Renal pelvis (tissue), 12 donors: Measurements from ENCODE around the gene TMEM242. TPM values are rescaled to one million over a fixed set of nuclear protein-coding genes. Genes with fewer than 3 reads are reported as not detected.
A peak's percentile ranks its signal among the peaks of the same experiment; 100 is the strongest.
"Not testable (repeated sequence)": the region's sequence is repeated elsewhere in the genome, so short reads cannot be mapped to it uniquely, and the experiment has no call there.

ENCODE experiments used
- DNase-seq: peaks from one replicate; pipeline ENCODE4 v3.0.0-alpha.2; 2013
- long read RNA-seq, 16 experiments: transcript quantifications; one replicate each; lab custom pipeline, GENCODE V29; 2026
- polyA plus RNA-seq, 3 donors: library from polyadenylated mRNA; unstranded; fragments of 120-200 nt; gene quantifications; one replicate each; pipeline ENCODE4 v1.2.1, GENCODE V29; 2013; ENCODE audit not compliant: insufficient read length in 3 of 3

Gene TMEM242
- 10 to 100 TPM; 12.2 to 13.9 (median 13.8) TPM for polyA plus RNA-seq
- long read RNA-seq, donor 1, full-length matches to known transcripts: 16 of 24 reads
- long read RNA-seq, donor 1, partial matches to known transcripts: 8 of 24 reads
- long read RNA-seq, donor 1, other reads (novel, unspliced or antisense): 0 of 24 reads
- long read RNA-seq, donor 2, full-length matches to known transcripts: 21 of 31 reads
- long read RNA-seq, donor 2, partial matches to known transcripts: 10 of 31 reads
- long read RNA-seq, donor 2, other reads (novel, unspliced or antisense): 0 of 31 reads
- long read RNA-seq, donor 3, full-length matches to known transcripts: 18 of 26 reads
- long read RNA-seq, donor 3, partial matches to known transcripts: 8 of 26 reads
- long read RNA-seq, donor 3, other reads (novel, unspliced or antisense): 0 of 26 reads
- long read RNA-seq, donor 4, full-length matches to known transcripts: 22 of 31 reads
- long read RNA-seq, donor 4, partial matches to known transcripts: 9 of 31 reads
- long read RNA-seq, donor 4, other reads (novel, unspliced or antisense): 0 of 31 reads
- long read RNA-seq, donor 5, full-length matches to known transcripts: 5 of 16 reads
- long read RNA-seq, donor 5, partial matches to known transcripts: 11 of 16 reads
- long read RNA-seq, donor 5, other reads (novel, unspliced or antisense): 0 of 16 reads
- long read RNA-seq, donor 6, full-length matches to known transcripts: 15 of 15 reads
- long read RNA-seq, donor 6, partial matches to known transcripts: 0 of 15 reads
- long read RNA-seq, donor 6, other reads (novel, unspliced or antisense): 0 of 15 reads
- long read RNA-seq, donor 7, full-length matches to known transcripts: 20 of 30 reads
- long read RNA-seq, donor 7, partial matches to known transcripts: 10 of 30 reads
- long read RNA-seq, donor 7, other reads (novel, unspliced or antisense): 0 of 30 reads
- long read RNA-seq, donor 8, full-length matches to known transcripts: 7 of 12 reads
- long read RNA-seq, donor 8, partial matches to known transcripts: 5 of 12 reads
- long read RNA-seq, donor 8, other reads (novel, unspliced or antisense): 0 of 12 reads
- long read RNA-seq, donor 9, full-length matches to known transcripts: 22 of 33 reads
- long read RNA-seq, donor 9, partial matches to known transcripts: 11 of 33 reads
- long read RNA-seq, donor 9, other reads (novel, unspliced or antisense): 0 of 33 reads
- long read RNA-seq, donor 10, full-length matches to known transcripts: 13 of 23 reads
- long read RNA-seq, donor 10, partial matches to known transcripts: 10 of 23 reads
- long read RNA-seq, donor 10, other reads (novel, unspliced or antisense): 0 of 23 reads
- long read RNA-seq, donor 11, full-length matches to known transcripts: 13 of 13 reads
- long read RNA-seq, donor 11, partial matches to known transcripts: 0 of 13 reads
- long read RNA-seq, donor 11, other reads (novel, unspliced or antisense): 0 of 13 reads
- long read RNA-seq, donor 12, full-length matches to known transcripts: 21 of 29 reads
- long read RNA-seq, donor 12, partial matches to known transcripts: 8 of 29 reads
- long read RNA-seq, donor 12, other reads (novel, unspliced or antisense): 0 of 29 reads
- long read RNA-seq, donor 13, full-length matches to known transcripts: 19 of 19 reads
- long read RNA-seq, donor 13, partial matches to known transcripts: 0 of 19 reads
- long read RNA-seq, donor 13, other reads (novel, unspliced or antisense): 0 of 19 reads
- long read RNA-seq, donor 14, full-length matches to known transcripts: 26 of 38 reads
- long read RNA-seq, donor 14, partial matches to known transcripts: 12 of 38 reads
- long read RNA-seq, donor 14, other reads (novel, unspliced or antisense): 0 of 38 reads
- long read RNA-seq, donor 15, full-length matches to known transcripts: 20 of 25 reads
- long read RNA-seq, donor 15, partial matches to known transcripts: 5 of 25 reads
- long read RNA-seq, donor 15, other reads (novel, unspliced or antisense): 0 of 25 reads
- long read RNA-seq, donor 16, full-length matches to known transcripts: 19 of 28 reads
- long read RNA-seq, donor 16, partial matches to known transcripts: 9 of 28 reads
- long read RNA-seq, donor 16, other reads (novel, unspliced or antisense): 0 of 28 reads

GRCh38 chr6:157323255-157323965 is at the start of gene TMEM242:
TSS of gene TMEM242 (minus strand) at chr6:157323519. CDS start at chr6:157323499, 20 bp downstream.
- DNase-seq: peak; percentile 94

GRCh38 chr6:157372501-157373280 is 49.4 kb upstream of the TMEM242 start:
- DNase-seq: no peak

GRCh38 chr6:157370755-157371154 is 47.4 kb upstream of the TMEM242 start:
- DNase-seq: no peak

- no peak for DNase-seq
Observed at GRCh38 chr6:157368359-157369049, 45.2 kb upstream of the TMEM242 start.

GRCh38 chr6:157366648-157367047 is 43.3 kb upstream of the TMEM242 start:
- DNase-seq: no peak

- DNase-seq: no peak
Observed at GRCh38 chr6:157364705-157365104, 41.4 kb upstream of the TMEM242 start.

- no peak for DNase-seq
Observed at GRCh38 chr6:157361886-157362285, 38.6 kb upstream of the TMEM242 start.

GRCh38 chr6:157358287-157358686 is 35.0 kb upstream of the TMEM242 start:
- no peak for DNase-seq

GRCh38 chr6:157346373-157346772 is 23.1 kb upstream of the TMEM242 start:
- no peak for DNase-seq

- DNase-seq: no peak
Observed at GRCh38 chr6:157343732-157344131, 20.4 kb upstream of the TMEM242 start.

GRCh38 chr6:157339432-157339831 is 16.1 kb upstream of the TMEM242 start:
- DNase-seq: no peak

GRCh38 chr6:157337751-157338150 is 14.4 kb upstream of the TMEM242 start:
- DNase-seq: no peak

- DNase-seq: not testable (repeated sequence)
Observed at GRCh38 chr6:157337276-157337675, 14.0 kb upstream of the TMEM242 start.

- no peak for DNase-seq
Observed at GRCh38 chr6:157335829-157336228, 12.5 kb upstream of the TMEM242 start.

GRCh38 chr6:157333956-157334355 is 10.6 kb upstream of the TMEM242 start:
- no peak for DNase-seq

GRCh38 chr6:157333537-157333936 is 10.2 kb upstream of the TMEM242 start:
- DNase-seq: no peak

GRCh38 chr6:157332813-157333212 is 9.5 kb upstream of the TMEM242 start:
- DNase-seq: no peak

- DNase-seq: no peak
Observed at GRCh38 chr6:157330831-157331230, 7.5 kb upstream of the TMEM242 start.
